ENCODE results near the gene GLI1. TPM values are rescaled to one million over a fixed set of nuclear protein-coding genes. Genes with fewer than 3 reads are reported as not detected.
A peak's percentile ranks its signal among the peaks of the same experiment; 100 is the strongest.
"Not testable (repeated sequence)": the region's sequence is repeated elsewhere in the genome, so short reads cannot be mapped to it uniquely, and the experiment has no call there.

The GLI1 gene
- polyA plus RNA-seq, 4 donors, result 17.2 to 22.4 (median 19.4) TPM

GRCh38 chr12:57516617-57517153 lies 57.1 kb downstream of the GLI1 start:
- no peak for DNase-seq (ENCODE audit: low read depth in 4 of 4, low spot score in 3 of 4)

GRCh38 chr12:57517187-57517586 lies 57.6 kb downstream of the GLI1 start:
- no peak for DNase-seq (ENCODE audit: low read depth in 4 of 4, low spot score in 3 of 4)

- not testable (repeated sequence) for DNase-seq (ENCODE audit: low read depth in 4 of 4, low spot score in 3 of 4)
Observed at GRCh38 chr12:57517718-57518117, 58.1 kb downstream of the GLI1 start.

GRCh38 chr12:57518176-57518919 lies 58.8 kb downstream of the GLI1 start:
- no peak for DNase-seq (ENCODE audit: low read depth in 4 of 4, low spot score in 3 of 4)

GRCh38 chr12:57518920-57519795 lies 59.6 kb downstream of the GLI1 start:
- DNase-seq (ENCODE audit: low read depth in 4 of 4, low spot score in 3 of 4), result no peak

- DNase-seq (ENCODE audit: low read depth in 4 of 4, low spot score in 3 of 4), result peak in 2 of 4 donors; percentile 15 to 34
Observed at GRCh38 chr12:57519796-57520052, 60.1 kb downstream of the GLI1 start.

DNA sequence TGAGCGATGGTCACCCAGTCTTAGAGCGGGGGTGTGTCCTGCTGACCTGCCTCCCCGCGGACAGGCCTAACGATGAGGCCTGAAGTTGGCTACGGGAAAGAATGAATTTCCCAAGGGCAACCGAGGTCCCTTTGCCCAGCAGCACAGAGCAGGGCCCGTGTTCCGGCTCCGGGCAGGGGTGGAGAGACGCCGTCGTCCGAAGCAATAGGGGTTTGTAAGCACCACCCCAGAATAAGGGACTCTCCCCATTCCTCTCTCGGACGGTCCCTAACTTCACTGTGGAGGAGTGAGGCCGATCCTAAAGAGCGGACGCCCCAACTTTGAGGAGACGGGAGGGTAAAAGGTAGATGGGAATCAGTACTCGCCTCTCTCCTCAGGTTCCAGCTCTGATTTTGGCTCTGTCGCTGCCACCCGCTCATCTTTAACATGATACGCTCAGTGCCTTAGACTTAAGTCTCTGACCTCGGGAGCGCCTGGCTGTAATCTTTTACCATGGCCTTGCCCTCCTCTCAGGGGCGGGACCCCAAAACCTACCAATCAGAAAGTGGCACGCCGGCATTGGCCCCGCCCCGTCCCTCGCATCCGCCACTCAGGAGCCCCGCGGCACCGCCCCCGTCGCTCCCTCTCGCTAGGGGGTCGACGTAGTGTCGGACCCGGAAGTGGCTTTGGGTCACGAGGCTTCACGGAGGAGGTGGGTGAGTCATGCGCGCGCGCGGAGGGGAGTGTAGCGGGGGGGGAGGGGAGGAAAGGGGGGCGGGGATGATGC lies 60.7 kb downstream of the GLI1 start, which contains the start of gene DDIT3:
Gene DDIT3, minus strand, starts transcription at position 462 of the 766 bp plus-strand sequence. CDS start 3,108 bp downstream, outside the sequence.
- peak; percentile 91 to 97 (median 96) for DNase-seq (ENCODE audit: low read depth in 4 of 4, low spot score in 3 of 4)

DNA sequence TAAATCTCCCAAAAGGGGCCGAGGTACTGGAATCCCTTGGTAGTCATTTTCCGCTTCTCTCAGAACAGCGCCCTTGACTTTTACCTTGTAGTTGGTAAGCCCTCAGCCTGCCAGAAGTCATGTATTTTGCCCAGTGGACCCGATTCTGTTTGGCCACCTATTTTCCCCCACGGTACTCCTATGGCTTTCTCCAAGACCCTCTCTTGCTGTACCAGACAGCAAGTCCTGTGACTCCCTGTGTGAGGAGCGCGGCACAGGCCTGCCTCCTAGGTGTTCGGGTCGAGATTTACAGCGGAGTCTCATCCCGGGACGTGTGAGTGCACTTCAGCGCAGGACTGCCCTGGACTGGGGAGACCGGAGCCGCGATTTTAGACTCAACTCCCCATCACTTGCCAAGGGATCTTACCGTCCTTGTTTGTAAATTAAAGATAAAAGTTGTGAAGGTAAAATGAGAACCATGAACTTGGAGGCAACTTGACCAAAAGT lies 62.0 kb downstream of the GLI1 start:
- peak in 2 of 4 donors; percentile 40 to 51 for DNase-seq (ENCODE audit: low read depth in 4 of 4, low spot score in 3 of 4)

Other genes with a start within 250 kb of the GLI1 start
- 1 to 10 TPM; 2.4 to 4.4 (median 3.1) TPM for gene NXPH4, start 243.0 kb upstream of the GLI1 start, polyA plus RNA-seq (ENCODE audit: insufficient read length in 4 of 4)
- 10 to 100 TPM; 69.7 to 86.9 (median 71.7) TPM for gene SHMT2, start 230.1 kb upstream of the GLI1 start, polyA plus RNA-seq (ENCODE audit: insufficient read length in 4 of 4)
- gene STAC3, start 208.6 kb upstream of the GLI1 start, polyA plus RNA-seq (ENCODE audit: insufficient read length in 4 of 4), result 1 to 10 TPM; 3.4 to 4.5 (median 3.7) TPM
- gene R3HDM2, start 28.7 kb upstream of the GLI1 start, polyA plus RNA-seq (ENCODE audit: insufficient read length in 4 of 4), result 10 to 100 TPM; 59.0 to 88.3 (median 69.8) TPM
- gene INHBC, start 25.0 kb upstream of the GLI1 start, polyA plus RNA-seq (ENCODE audit: insufficient read length in 4 of 4), result under 1 TPM; 0.15 to 0.30 (median 0.26) TPM
- gene INHBE, start 4.5 kb upstream of the GLI1 start, polyA plus RNA-seq (ENCODE audit: insufficient read length in 4 of 4), result under 1 TPM; 0.42 to 0.51 (median 0.50) TPM
- 1 to 10 TPM; 2.3 to 4.1 (median 2.6) TPM for gene ARHGAP9, start 20.1 kb downstream of the GLI1 start, polyA plus RNA-seq (ENCODE audit: insufficient read length in 4 of 4)
- 100 to 1,000 TPM; 107 to 120 (median 111) TPM for gene MARS1, start 28.3 kb downstream of the GLI1 start, polyA plus RNA-seq (ENCODE audit: insufficient read length in 4 of 4)
- gene DDIT3, start 60.7 kb downstream of the GLI1 start, polyA plus RNA-seq (ENCODE audit: insufficient read length in 4 of 4), result 10 to 100 TPM; 29.2 to 37.3 (median 30.3) TPM
- gene MBD6, start 63.0 kb downstream of the GLI1 start, polyA plus RNA-seq (ENCODE audit: insufficient read length in 4 of 4), result 10 to 100 TPM; 53.9 to 82.1 (median 62.1) TPM
- 100 to 1,000 TPM; 159 to 179 (median 166) TPM for gene DCTN2, start 87.4 kb downstream of the GLI1 start, polyA plus RNA-seq (ENCODE audit: insufficient read length in 4 of 4)
- 1 to 10 TPM in 1 of 4 donors, under 1 TPM in 3; 0.24 to 1.3 (median 0.36) TPM for gene KIF5A, start 90.3 kb downstream of the GLI1 start, polyA plus RNA-seq (ENCODE audit: insufficient read length in 4 of 4)
- gene PIP4K2C, start 131.4 kb downstream of the GLI1 start, polyA plus RNA-seq (ENCODE audit: insufficient read length in 4 of 4), result 10 to 100 TPM; 41.6 to 47.4 (median 45.1) TPM
- 10 to 100 TPM; 55.8 to 64.9 (median 57.0) TPM for gene DTX3, start 145.0 kb downstream of the GLI1 start, polyA plus RNA-seq (ENCODE audit: insufficient read length in 4 of 4)
- gene ARHGEF25, start 151.7 kb downstream of the GLI1 start, polyA plus RNA-seq (ENCODE audit: insufficient read length in 4 of 4), result 10 to 100 TPM; 30.0 to 37.1 (median 32.9) TPM
- gene B4GALNT1, start 173.4 kb downstream of the GLI1 start, polyA plus RNA-seq (ENCODE audit: insufficient read length in 4 of 4), result 1 to 10 TPM in 1 of 4 donors, under 1 TPM in 3; 0.82 to 1.2 (median 0.93) TPM
- gene OS9, start 234.3 kb downstream of the GLI1 start, polyA plus RNA-seq (ENCODE audit: insufficient read length in 4 of 4), result 100 to 1,000 TPM; 209 to 223 (median 214) TPM